Activated CD4-positive, alpha-beta T cell treated with anti-CD3 and anti-CD28 coated beads for 36 hours (primary cell): ENCODE results near the gene ZFYVE26. TPM values are rescaled to one million over a fixed set of nuclear protein-coding genes. Genes with fewer than 3 reads are reported as not detected.

Source experiments
- ATAC-seq: fragments of 200-7000 bp; cut with Tn5 transposase; one replicate; pipeline ENCODE4 v1.10.0; 2021; ENCODE audit warnings: mild to moderate bottlenecking, moderate library complexity
- CTCF ChIA-PET: fragments of 350-600 bp; sonication (Branson Sonifier 250); formaldehyde crosslinking; loops from one replicate; lab custom pipeline; 2021; ENCODE audit warnings: antibody characterized with exemption; lab: Charles Lee
- POLR2A ChIA-PET: fragments of 350-600 bp; sonication (Branson Sonifier 250); formaldehyde crosslinking; loops from one replicate; lab custom pipeline; 2021; ENCODE audit warnings: antibody characterized with exemption, inconsistent platforms; lab: Charles Lee
- DNase-seq: peaks from one replicate; pipeline ENCODE4 v3.0.0-alpha.2; 2020
- H3K27ac Mint-ChIP-seq: one replicate; pipeline ENCODE4 v1.8.0; 2021; ENCODE audit warnings: mixed read lengths
- H3K27me3 Mint-ChIP-seq: one replicate; pipeline ENCODE4 v1.8.0; 2021; ENCODE audit warnings: mixed read lengths
- H3K36me3 Mint-ChIP-seq: one replicate; pipeline ENCODE4 v1.8.0; 2021; ENCODE audit warnings: low read depth, mixed read lengths
- H3K4me1 Mint-ChIP-seq: one replicate; pipeline ENCODE4 v1.8.0; 2021; ENCODE audit warnings: mixed read lengths
- H3K4me3 Mint-ChIP-seq: one replicate; pipeline ENCODE4 v1.8.0; 2021; ENCODE audit warnings: mild to moderate bottlenecking, moderate library complexity, mixed read lengths
- H3K9me3 Mint-ChIP-seq: one replicate; pipeline ENCODE4 v1.8.0; 2021; ENCODE audit warnings: low read depth, mixed read lengths
- intact Hi-C, 2 experiments: fragments of 100-400 bp; cut with DNase I in 1 of 2; cut with micrococcal nuclease in 1 of 2; formaldehyde crosslinking; loops; one replicate each; pipeline versions ENCODE4 v1.14.2 to v1.15.1; 2022 to 2024; cut with DNase I, micrococcal nuclease
- total RNA-seq, 2 experiments: library from RNA; stranded (reverse); gene quantifications; one replicate each; pipeline ENCODE4 v1.2.3, GENCODE V29; 2021

The ZFYVE26 gene
- total RNA-seq, 2 experiments from 2014 or later: 13.0 to 14.2 TPM

GRCh38 chr14:67773844-67774377 is 42.5 kb downstream of the ZFYVE26 start:
- Mint-ChIP-seq H3K27me3 (no peaks in the 10 kb centered on the region), H3K36me3 (peaks cover 42% of the 10 kb centered on the region), H3K4me1 (no peaks in the 10 kb centered on the region), H3K4me3 (no peak overlapping the region), H3K27ac (no peak overlapping the region), H3K9me3 (no peaks in the 10 kb centered on the region)
- no peak for ATAC-seq
- ChIA-PET CTCF (no interaction called here), POLR2A (interaction anchor here (0.6 kb wide), 1 partner anchor 479 kb away, joined by 5 read pairs; no protein-coding TSS in a partner anchor)
- DNase-seq: no peak
- intact Hi-C loops: no loop called here

DNA sequence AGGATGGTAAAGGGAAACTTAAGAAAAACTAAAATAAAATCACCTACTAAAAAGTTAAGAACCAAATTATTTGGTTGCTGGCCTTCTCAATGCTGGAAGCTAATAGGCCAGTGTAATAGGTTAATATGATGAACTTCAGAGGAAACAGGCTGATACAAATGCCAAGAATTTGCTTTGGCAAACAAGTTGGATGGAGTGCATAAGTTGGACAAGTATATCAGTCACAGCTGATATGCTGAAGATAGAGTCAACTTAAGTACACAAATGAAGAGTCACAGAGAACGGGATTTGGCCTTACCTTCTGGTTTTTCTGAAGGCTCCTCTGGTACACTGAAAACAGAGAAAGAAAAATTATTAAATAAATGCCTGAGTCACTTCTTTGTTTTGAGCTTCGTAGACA is 48.2 kb downstream of the ZFYVE26 start:
- DNase-seq: no peak
- no peaks in the 10 kb centered on the region for H3K4me1 Mint-ChIP-seq
- H3K27me3 Mint-ChIP-seq: no peaks in the 10 kb centered on the region
- no peaks in the 10 kb centered on the region for H3K9me3 Mint-ChIP-seq
- no peak overlapping the region for H3K27ac Mint-ChIP-seq
- ChIA-PET CTCF (no interaction called here), POLR2A (no interaction called here)
- intact Hi-C loops: no loop called here
- ATAC-seq: no peak
- H3K4me3 Mint-ChIP-seq: no peak overlapping the region
- H3K36me3 Mint-ChIP-seq: peaks cover 31% of the 10 kb centered on the region

GRCh38 chr14:67766035-67766680 is 50.2 kb downstream of the ZFYVE26 start:
- no peaks in the 10 kb centered on the region for H3K4me1 Mint-ChIP-seq
- no peak overlapping the region for H3K27ac Mint-ChIP-seq
- intact Hi-C loops: no loop called here
- H3K36me3 Mint-ChIP-seq: peaks cover 19% of the 10 kb centered on the region
- POLR2A ChIA-PET: interaction anchor here (0.7 kb wide), 1 partner anchor 530 kb away, joined by 3 read pairs; no protein-coding TSS in a partner anchor
- no peak for ATAC-seq
- no peaks in the 10 kb centered on the region for H3K27me3 Mint-ChIP-seq
- DNase-seq: no peak
- CTCF ChIA-PET: interaction anchor here (0.7 kb wide), 1 partner anchor 361 kb away, joined by 4 read pairs; no protein-coding TSS in a partner anchor
- no peak overlapping the region for H3K4me3 Mint-ChIP-seq
- H3K9me3 Mint-ChIP-seq: no peaks in the 10 kb centered on the region

- Mint-ChIP-seq H3K4me1 (no peaks in the 10 kb centered on the region), H3K27me3 (no peaks in the 10 kb centered on the region), H3K9me3 (no peaks in the 10 kb centered on the region), H3K27ac (no peak overlapping the region), H3K4me3 (no peak overlapping the region), H3K36me3 (peaks cover 17% of the 10 kb centered on the region)
- ChIA-PET CTCF (no interaction called here), POLR2A (no interaction called here)
- DNase-seq (no peak), ATAC-seq (no peak)
- intact Hi-C loops: no loop called here
These were observed 51.1 kb downstream of the ZFYVE26 start for GRCh38 chr14:67765192-67765834.

DNA sequence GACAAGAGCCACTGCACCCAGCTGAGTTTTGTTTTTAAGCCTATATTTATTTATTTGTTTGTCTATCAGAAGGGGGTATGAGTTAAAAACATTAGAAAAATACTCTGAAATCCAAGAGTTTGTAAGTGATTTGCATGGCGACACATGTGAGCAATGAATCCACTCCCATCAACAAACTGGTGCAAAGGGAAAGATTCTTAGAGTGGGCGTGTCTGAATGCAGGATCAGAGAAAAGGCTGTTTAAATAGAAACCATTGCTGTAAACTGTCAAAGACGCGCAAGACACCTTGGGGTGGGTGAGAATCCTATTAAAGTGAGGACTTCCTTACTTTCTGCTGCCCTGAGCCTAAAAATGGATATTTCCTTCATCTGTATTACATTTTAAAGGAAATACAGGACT is 51.9 kb downstream of the ZFYVE26 start:
- H3K27me3 Mint-ChIP-seq: no peaks in the 10 kb centered on the region
- no peak overlapping the region for H3K27ac Mint-ChIP-seq
- no peaks in the 10 kb centered on the region for H3K4me1 Mint-ChIP-seq
- H3K9me3 Mint-ChIP-seq: no peaks in the 10 kb centered on the region
- H3K4me3 Mint-ChIP-seq: no peak overlapping the region
- DNase-seq (no peak), ATAC-seq (no peak)
- intact Hi-C loops: no loop called here
- POLR2A ChIA-PET: no interaction called here
- CTCF ChIA-PET: no interaction called here
- peaks cover 18% of the 10 kb centered on the region for H3K36me3 Mint-ChIP-seq

DNA sequence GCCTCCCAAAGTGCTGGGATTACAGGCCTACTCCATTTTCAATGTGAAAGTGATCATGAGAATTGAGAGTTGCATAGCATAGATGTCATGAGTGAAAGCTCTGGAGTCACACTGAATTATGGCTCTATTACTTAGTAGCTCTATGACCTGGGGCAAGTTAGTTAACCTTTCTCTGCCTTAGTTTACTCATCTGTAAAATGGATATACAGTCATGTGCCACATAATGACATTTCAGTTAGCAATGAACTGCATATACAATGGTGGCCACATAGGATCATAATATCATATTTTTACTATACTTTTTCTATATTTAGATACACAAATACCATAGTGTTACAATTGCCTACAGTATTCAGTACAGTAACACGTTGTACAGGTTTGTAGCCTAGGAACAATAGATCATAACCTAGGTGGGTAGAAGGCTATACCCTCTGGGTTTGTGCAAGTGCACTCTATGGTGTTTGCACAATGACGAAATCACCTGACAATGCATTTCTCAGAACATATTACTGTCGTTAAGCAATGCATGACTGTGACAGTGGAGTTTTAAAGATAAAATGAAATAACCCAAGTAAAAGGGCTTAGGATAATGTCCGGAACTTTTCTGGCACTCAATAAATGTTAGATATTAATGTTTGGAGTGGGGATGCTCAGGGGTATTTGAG is 53.1 kb downstream of the ZFYVE26 start:
- Mint-ChIP-seq H3K27me3 (no peaks in the 10 kb centered on the region), H3K4me1 (no peaks in the 10 kb centered on the region), H3K27ac (no peak overlapping the region), H3K9me3 (no peaks in the 10 kb centered on the region), H3K4me3 (no peak overlapping the region), H3K36me3 (peaks cover 8% of the 10 kb centered on the region)
- no peak for DNase-seq
- ChIA-PET POLR2A (no interaction called here), CTCF (no interaction called here)
- ATAC-seq: no peak
- intact Hi-C loops: no loop called here

DNA sequence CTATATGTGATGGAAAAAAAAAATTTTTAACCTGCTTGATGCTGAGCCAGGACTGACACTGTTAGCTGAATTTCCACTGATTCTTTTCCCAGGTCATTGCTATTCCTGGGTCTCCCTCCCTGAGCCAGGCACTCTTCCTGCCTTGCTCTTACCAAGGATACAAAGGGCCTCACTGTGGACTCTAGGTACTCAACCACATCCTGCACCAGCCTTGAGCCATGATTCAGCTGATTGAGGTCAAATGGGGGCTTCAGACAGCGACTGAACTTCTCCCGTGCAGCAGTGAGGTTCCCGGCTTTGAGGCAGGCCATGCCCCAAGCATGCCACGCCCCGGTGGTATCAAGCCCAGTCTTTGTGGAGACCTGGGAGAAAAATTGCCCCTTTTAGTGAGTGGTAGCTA is 54.3 kb downstream of the ZFYVE26 start:
- Mint-ChIP-seq H3K4me3 (no peak overlapping the region), H3K27ac (no peak overlapping the region), H3K9me3 (no peaks in the 10 kb centered on the region), H3K4me1 (no peaks in the 10 kb centered on the region), H3K27me3 (no peaks in the 10 kb centered on the region), H3K36me3 (peaks cover 10% of the 10 kb centered on the region)
- DNase-seq (no peak), ATAC-seq (no peak)
- ChIA-PET CTCF (interaction anchor here (0.7 kb wide), 1 partner anchor 181 kb away, joined by 4 read pairs; no protein-coding TSS in a partner anchor), POLR2A (interaction anchor here (0.7 kb wide), 1 partner anchor 19 kb away, joined by 3 read pairs; no protein-coding TSS in a partner anchor)
- intact Hi-C loops: no loop called here

DNA sequence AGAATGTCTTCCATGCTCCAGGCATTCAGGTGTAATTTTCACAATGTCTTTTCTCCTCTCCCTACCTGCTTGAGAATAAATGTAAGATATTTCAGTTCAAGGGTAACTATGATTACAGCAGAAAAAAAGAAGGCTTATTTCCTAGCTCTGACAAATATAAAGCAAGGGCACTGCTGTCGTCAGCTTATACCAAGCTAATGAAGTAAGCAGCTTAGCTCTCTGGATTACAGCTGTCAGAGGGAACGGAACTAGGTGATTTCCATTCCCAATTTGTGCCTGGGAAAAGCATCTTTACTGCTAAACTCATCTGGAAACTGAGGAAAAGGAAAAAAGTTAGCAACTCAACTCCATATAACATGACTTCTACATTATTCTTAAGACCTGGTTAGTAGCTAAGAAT is 56.5 kb downstream of the ZFYVE26 start:
- no peaks in the 10 kb centered on the region for H3K4me1 Mint-ChIP-seq
- H3K27ac Mint-ChIP-seq: no peak overlapping the region
- DNase-seq: no peak
- ChIA-PET CTCF (no interaction called here), POLR2A (interaction anchor here (0.6 kb wide), 1 partner anchor 248 kb away, joined by 4 read pairs; no protein-coding TSS in a partner anchor)
- H3K27me3 Mint-ChIP-seq: no peaks in the 10 kb centered on the region
- no peaks in the 10 kb centered on the region for H3K9me3 Mint-ChIP-seq
- ATAC-seq: no peak
- H3K36me3 Mint-ChIP-seq: peaks cover 10% of the 10 kb centered on the region
- intact Hi-C loops: no loop called here
- H3K4me3 Mint-ChIP-seq: no peak overlapping the region

DNA sequence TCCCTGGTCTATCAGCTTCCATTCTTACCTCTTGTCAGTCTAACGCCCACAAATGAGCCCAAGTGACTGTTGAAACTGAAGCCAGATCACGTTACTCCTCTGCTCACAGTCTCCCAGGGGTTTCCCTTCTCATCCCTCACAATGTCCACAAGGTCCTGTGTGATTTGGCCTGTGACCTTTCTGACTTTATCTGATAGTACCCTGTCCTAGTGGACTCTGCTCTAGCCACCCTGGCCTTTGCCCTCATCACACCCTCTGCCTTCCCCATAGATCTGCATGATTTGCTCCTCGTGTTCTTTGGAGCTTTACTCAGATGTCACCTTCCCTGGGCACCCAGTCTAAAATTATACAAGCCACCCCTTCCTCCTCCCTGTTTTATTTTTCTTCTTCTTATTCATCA is 59.2 kb downstream of the ZFYVE26 start:
- ChIA-PET POLR2A (no interaction called here), CTCF (interaction anchor here (0.6 kb wide), 1 partner anchor 172 kb away, joined by 4 read pairs; no protein-coding TSS in a partner anchor)
- no peaks in the 10 kb centered on the region for H3K9me3 Mint-ChIP-seq
- intact Hi-C loops: no loop called here
- no peaks in the 10 kb centered on the region for H3K27me3 Mint-ChIP-seq
- no peaks in the 10 kb centered on the region for H3K4me1 Mint-ChIP-seq
- H3K36me3 Mint-ChIP-seq: peaks cover 30% of the 10 kb centered on the region
- no peak overlapping the region for H3K27ac Mint-ChIP-seq
- no peak overlapping the region for H3K4me3 Mint-ChIP-seq
- no peak for ATAC-seq
- no peak for DNase-seq

DNA sequence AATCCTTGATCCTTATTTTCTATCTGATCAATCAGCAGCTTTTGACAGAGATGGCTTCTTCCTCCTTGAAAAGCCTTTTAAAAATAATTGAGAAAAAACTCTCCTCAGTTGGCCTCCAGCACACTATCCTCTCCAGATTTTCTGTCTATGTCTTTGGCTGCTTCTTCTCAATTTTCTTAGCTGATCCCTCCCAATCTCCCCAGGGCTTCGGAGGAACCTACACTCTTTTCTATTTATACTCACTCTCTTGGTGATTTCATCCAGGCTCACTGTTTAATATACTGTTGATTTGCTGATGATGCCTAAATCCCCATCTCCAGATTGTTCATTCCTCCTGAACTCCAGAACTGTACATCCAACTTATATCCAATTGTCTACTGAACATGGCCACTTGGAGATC is 59.9 kb downstream of the ZFYVE26 start:
- Mint-ChIP-seq H3K9me3 (no peaks in the 10 kb centered on the region), H3K36me3 (peaks cover 36% of the 10 kb centered on the region), H3K27me3 (no peaks in the 10 kb centered on the region), H3K27ac (no peak overlapping the region), H3K4me3 (no peak overlapping the region), H3K4me1 (no peaks in the 10 kb centered on the region)
- ChIA-PET POLR2A (no interaction called here), CTCF (no interaction called here)
- no peak for DNase-seq
- intact Hi-C loops: no loop called here
- no peak for ATAC-seq

- Mint-ChIP-seq H3K4me1 (peaks cover 17% of the 10 kb centered on the region), H3K9me3 (peaks cover under 1% of the 10 kb centered on the region), H3K27me3 (no peaks in the 10 kb centered on the region), H3K36me3 (peaks cover 60% of the 10 kb centered on the region), H3K4me3 (no peak overlapping the region), H3K27ac (no peak overlapping the region)
- ATAC-seq (no peak), DNase-seq (no peak)
- intact Hi-C loops: no loop called here
- ChIA-PET POLR2A (no interaction called here), CTCF (interaction anchor here (1.1 kb wide), 1 partner anchor 101 kb away, joined by 3 read pairs; no protein-coding TSS in a partner anchor)
These were observed 66.9 kb downstream of the ZFYVE26 start for GRCh38 chr14:67749341-67750084.
